GM21367 (cell line): ENCODE measurements around the gene ACBD6.

Experiments used
- ATAC-seq: cut with Tn5 transposase; IDR thresholded peaks from one replicate; pipeline ENCODE4 v1.9.1; 2021; ENCODE audit not compliant: unreplicated experiment

ACBD6 gene

GRCh38 chr1:180527101-180527669, 24.8 kb upstream of the ACBD6 start:
- ATAC-seq: no peak

GRCh38 chr1:180525715-180526039, 23.3 kb upstream of the ACBD6 start:
- ATAC-seq: no peak

DNA sequence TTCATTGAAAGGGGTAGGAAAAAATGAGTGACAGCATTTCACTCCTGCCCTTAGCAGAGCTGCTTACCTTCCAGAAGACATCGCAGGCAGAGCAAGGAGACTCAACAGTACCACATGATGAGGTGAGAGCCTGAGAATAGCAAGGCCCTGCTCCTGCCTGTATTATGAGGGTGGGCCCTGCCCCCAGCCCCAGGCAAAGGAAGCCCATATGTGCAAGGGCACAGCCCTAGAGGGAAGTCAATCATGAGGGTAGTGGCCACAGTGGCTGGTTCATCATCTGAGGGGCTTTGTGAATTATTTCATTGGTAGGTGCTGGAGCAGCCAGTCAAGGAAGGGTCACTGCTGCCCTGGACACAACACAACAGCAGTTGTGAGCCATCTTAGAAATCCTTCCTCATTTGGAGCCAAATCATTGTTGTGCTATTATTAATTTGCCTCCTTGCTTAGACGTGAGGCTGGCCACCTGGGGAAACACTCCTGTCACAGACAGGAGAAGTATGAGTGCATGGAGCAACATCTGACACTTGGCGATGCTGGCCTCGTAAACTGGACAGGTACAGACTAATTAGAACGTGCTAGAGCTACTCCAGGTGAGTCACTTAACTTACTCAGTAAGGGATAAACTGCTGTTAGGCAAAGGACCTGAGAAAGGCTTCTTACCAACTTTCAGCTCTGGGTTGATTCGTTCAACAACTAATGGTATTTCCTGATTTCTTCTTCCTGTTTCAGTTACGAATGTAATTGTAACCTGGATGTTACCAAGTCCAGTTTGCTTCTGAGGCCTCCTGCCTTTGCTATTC, 22.7 kb upstream of the ACBD6 start:
- no peak for ATAC-seq

GRCh38 chr1:180524160-180524914, 22.0 kb upstream of the ACBD6 start:
- no peak for ATAC-seq

DNA sequence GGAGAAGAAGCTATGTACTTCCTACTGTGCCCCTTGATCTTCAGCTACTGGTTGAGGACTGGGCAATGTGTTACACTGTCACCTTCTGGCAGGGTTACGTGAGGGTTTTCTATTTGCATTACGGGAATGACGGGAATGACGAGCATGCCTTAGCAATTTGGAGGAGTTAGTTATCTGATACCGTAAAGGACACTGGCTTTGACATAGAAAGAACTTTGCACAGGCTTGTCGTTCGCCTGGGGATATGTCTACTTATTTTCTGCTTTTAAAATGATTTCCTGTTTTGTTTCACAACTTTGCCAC, 19.8 kb upstream of the ACBD6 start:
- no peak for ATAC-seq

DNA sequence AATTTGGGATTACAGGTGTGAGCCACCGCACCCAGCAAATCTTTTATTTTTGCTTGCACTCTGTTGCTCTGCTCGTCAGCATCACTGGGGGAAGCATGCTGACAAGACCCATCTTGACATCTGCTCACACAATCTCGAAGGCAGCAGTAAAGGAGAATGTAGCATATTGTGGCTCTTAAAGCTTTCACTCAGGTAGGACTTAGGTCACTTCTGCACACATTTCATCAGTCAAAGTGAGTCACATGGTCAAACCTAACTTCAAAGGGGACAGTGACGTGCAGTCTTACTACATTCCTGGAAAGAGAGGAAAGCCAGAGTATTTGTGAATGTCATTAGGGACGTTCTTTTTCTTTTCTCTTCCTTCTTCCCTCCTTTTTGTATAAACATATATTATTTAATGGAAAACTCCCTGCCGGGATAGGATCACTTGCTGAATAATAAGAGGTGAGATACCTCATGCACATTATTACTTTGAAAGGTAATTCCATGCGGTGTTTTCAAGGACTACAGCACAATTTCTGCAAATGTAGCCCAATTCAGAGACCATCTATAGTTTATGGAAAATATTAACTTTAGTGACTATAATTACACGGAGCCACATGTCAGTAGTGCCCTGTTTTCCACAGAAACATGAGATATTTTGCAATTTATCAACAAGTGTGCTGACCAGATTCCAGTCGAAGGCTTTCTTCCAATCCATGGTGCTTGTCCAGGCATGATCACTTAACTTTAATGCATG, 19.3 kb upstream of the ACBD6 start:
- no peak for ATAC-seq

DNA sequence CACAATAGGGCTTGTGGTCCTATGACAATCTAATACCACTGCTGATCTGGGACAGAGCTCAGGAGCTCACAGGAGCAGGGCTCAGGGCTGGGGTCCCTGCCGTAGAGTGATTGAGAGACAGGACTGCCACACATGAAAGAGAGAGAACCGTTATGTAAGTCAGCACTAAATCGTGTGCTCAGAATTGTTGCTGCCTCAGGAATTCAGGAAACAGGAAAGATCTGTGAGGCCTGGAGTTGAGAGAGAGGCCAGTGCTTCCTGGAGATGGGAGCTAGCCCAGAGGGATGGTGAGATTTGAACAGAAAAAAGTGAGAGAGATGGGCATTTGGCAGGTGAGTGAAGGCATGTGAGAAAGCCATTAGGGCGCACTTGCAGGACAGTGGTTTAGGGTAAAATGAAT, 17.5 kb upstream of the ACBD6 start:
- no peak for ATAC-seq

DNA sequence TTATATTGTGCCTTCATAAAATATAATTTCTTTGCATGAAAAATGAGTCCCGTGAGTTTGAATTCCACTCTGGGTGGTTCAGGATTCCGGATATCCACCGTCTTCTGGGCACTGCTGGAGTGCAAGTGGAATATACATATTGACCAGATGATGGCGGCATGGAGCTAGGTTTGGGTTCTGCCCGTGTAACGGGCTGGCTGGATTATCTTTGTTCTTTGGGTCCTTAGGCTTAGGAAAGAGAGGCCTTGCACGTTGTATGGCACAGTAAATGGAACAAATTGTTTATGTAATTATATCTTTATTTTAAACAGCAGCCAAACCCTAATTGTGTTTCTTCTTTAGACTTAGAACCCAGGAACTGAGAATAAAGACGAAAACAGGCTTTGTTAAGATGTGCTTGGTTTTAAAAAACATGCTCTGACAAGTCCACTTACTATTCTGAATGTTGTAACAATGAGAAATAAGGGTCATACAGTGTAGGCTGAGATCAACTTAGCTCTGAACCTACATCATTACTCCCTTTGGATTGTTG, 13.5 kb upstream of the ACBD6 start:
- peak; percentile 94 for ATAC-seq

DNA sequence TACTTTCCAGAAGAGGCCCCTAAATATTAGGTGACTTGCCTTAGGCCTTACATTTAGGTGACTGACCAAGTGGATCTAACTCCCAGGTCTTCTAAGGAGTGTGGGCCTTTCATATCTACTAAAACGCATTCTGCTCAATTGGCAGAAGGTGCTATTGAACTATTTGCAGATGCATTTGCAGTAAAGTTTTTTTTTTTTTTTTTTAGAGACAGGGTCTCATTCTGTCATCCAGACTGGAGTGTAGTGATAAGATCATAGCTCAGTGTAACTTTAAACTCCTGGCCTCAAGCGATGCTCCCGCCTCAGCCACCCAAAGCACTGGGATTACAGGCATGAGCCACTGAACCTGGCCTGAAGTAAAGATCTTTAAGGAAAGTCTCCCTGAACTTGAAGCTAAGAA, 13.0 kb upstream of the ACBD6 start:
- no peak for ATAC-seq

DNA sequence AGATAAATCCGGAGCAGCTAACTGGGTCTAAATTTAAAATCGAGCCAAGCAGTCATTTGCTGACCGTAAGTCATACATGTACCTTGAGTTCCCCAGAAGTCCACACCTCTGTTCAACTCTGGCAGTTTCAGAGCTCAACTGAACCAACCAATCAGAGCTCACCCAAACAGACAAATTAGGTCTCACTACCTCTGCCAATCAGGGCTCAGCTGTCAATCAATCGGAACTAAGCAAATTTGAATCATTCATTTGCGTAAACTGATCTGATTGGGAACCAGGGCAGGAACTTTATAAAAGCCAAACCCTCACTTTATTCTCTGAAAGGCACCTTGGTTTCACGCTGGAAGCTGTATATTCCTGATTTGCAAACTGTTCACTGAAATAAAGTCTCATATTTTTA, 11.2 kb upstream of the ACBD6 start:
- ATAC-seq: no peak

GRCh38 chr1:180510882-180511281, 8.5 kb upstream of the ACBD6 start:
- no peak for ATAC-seq

GRCh38 chr1:180508725-180509097, 6.3 kb upstream of the ACBD6 start:
- no peak for ATAC-seq

DNA sequence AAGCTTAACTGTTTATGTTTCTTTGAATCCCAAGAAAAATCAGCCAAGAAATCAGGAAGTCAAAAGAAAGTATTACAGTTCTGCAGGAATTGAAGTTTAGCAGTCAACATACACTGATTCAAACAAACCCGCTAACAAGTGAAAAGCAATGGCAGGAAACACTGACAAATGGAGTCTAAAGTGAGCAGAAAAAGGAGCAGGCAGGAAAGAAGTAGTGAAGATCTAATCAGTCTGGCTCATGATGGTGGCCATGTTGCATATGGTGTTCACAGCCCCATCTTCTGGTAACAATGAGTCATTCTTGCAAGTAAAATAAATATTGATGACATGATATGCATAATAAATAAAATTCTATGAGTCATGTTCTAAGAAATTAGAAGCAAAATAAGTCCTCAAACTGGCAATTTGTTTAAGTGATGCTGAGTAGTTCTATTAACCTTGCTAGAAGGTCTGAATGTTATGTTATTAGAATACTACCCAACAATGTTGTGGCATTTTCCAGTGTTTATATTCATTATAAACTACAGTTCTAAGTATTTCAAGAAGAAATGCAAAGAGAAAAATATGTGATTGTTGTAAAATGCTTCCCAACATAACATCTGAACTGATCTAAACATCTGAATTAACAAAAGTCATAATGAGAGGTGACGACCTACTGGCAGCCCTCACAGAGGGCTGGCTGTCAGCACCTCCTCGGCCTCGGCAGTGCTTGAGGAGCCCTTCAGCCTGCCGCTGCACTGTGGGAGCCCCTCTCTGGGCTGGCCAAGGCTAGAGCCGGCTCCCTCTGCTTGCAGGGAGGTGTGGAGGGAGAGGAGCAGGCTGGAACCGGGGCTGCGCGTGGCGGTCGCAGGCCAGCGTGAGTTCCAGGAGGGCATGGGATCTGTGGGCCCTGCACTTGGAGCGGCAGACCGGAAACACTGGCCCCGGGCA, 5.7 kb upstream of the ACBD6 start:
- ATAC-seq: no peak

DNA sequence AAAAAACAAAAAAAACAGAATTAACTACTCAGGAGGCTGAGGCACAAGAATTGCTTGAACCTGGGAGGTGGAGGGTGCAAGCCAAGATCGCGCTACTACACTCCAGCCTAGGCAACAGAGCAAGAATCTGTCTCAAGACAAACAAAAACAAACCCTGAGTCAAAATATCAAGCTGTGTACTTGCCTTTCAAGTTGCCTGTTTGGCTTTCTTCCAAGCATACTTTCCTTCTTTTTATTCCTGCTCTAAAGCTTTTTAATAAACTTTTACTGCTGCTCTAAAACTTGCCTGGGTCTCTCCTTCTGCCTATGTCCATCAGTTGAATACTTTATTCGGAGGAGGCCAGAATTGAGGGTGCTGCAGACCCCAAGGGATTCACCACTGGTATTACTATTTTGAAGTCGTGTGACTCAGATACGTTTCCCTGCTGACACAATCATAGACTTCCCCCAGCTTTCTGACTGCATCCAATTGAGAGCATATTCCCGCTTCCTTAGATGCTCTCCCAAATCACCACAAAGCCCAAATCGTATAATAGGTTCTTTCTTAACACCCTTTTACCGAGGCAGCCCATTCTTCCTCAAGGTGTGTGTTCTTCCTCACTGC, 3.5 kb upstream of the ACBD6 start:
- no peak for ATAC-seq

GRCh38 chr1:180504186-180504585, 1.8 kb upstream of the ACBD6 start:
- ATAC-seq: no peak

DNA sequence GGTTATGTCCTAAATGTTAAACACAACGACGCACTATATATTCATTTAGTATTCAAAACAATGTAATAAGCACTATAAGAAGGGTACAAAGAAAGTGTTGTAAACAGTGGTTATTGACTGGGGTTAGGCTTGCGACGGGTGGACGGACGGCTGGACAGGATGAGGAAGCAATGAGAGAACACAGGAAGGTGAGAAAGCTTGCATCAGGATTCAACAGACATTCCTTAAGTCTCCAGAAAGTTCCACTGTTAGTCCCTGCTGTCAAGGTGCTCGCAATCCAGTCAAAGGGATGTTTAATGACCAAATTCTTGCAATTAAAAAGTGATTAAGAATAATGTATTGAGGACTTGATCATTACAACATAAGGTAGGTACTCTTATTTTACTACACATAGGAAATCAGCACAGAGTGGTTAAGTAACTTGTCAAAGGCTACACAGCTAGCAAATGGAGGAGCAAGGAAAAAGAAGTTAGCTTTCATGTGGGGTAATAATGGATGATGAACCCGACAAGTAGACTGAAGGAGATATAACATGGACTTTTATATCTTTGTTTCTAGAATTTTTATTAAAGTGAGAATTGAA, 994 bp upstream of the ACBD6 start:
- ATAC-seq: no peak

DNA sequence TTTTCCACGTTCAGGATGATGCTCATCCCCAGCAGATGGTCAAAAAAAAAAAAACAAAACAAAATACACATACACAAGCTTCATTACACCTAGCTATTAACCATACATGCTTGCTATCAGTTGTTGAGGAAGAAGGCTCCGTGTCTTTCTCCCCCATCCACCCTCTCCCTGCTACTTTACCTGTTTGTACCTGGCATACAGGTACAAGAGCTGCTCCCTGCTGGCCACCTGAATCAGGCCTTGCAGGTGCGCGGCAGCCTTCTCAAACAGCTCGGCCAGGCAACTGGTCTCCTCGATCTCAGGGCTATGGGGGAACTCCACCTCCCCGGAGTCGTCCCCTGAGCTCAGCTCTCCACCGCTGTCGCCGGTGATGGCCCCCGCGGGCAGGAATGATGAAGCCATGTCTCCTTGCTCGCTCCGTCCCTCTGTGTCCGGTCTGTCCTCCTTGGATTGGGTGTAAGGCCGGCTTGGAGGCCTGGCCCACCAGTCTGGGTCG, 464 bp downstream of the ACBD6 start:
- ATAC-seq: peak; percentile 24

GRCh38 chr1:180500689-180501088, 1.7 kb downstream of the ACBD6 start:
- no peak for ATAC-seq

- no peak for ATAC-seq
These were observed 3.8 kb downstream of the ACBD6 start for GRCh38 chr1:180498594-180498993.

DNA sequence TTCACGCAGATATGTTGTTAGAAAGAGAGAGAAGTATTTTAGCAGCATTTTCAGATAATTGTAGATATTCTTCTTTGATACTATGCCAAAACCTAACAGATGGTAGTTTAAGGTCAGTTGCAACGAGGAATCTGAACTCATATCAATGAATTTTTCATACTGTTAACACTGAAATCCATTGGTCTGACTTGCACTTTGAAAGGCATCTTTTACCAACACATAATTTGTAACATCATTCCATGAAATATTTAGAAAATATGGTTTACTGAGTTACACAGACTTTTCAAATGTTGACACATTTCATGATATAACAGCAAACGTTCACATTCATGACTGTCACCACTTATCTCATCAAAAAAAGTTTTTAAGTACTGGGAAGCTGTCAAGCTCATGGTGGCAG, 4.6 kb downstream of the ACBD6 start:
- no peak for ATAC-seq
